HepG2 (cell line): Measurements from ENCODE around the gene VRK2. TPM values are rescaled to one million over a fixed set of nuclear protein-coding genes. Genes with fewer than 3 reads are reported as not detected.

Experiments
- HES4 ChIP-seq: sonication (generic); formaldehyde crosslinking; IDR thresholded peaks from 2 replicates; pipeline ENCODE4 v1.9.0; 2021; ENCODE audit warnings: mild to moderate bottlenecking, missing genetic modification reagents, borderline replicate concordance
- HNRNPUL1 ChIP-seq: fragments of 200-400 bp; formaldehyde crosslinking; IDR thresholded peaks from 2 replicates; pipeline ENCODE4 v1.6.1; 2017; ENCODE audit warnings: low read depth, mild to moderate bottlenecking, low read length, moderate library complexity
- HOXA5 ChIP-seq: sonication (generic); formaldehyde crosslinking; IDR thresholded peaks from 2 replicates; pipeline ENCODE4 v1.4.0; 2020; ENCODE audit warnings: missing genetic modification reagents
- JARID2 ChIP-seq: sonication (generic); formaldehyde crosslinking; IDR thresholded peaks from 2 replicates; pipeline ENCODE4 v1.8.1; 2023; ENCODE audit warnings: missing genetic modification reagents, inconsistent platforms; ENCODE audit not compliant: insufficient replicate concordance
- KDM4B ChIP-seq: sonication (generic); formaldehyde crosslinking; IDR thresholded peaks from 2 replicates; pipeline ENCODE4 v1.4.0; 2020; ENCODE audit warnings: missing genetic modification reagents
- KLF11 ChIP-seq: IDR thresholded peaks from 2 replicates; pipeline ENCODE4 v1.6.1; 2016; ENCODE audit warnings: missing compliant biosample characterization
- MBD4 ChIP-seq: IDR thresholded peaks from 2 replicates; pipeline ENCODE4 v1.6.1; 2012; ENCODE audit warnings: low read length, inconsistent platforms, borderline replicate concordance
- MTF2 ChIP-seq: sonication (generic); formaldehyde crosslinking; IDR thresholded peaks from 2 replicates; pipeline ENCODE4 v1.5.0; 2020; ENCODE audit warnings: missing genetic modification reagents, borderline replicate concordance
- MYNN ChIP-seq: sonication (generic); formaldehyde crosslinking; IDR thresholded peaks from 2 replicates; pipeline ENCODE4 v1.4.0; 2020; ENCODE audit warnings: mild to moderate bottlenecking, low read depth, missing genetic modification reagents
- NAIF1 ChIP-seq: sonication (generic); formaldehyde crosslinking; IDR thresholded peaks from 2 replicates; pipeline ENCODE4 v1.5.0; 2020; ENCODE audit warnings: mild to moderate bottlenecking, missing genetic modification reagents, borderline replicate concordance
- NFKBIZ ChIP-seq: IDR thresholded peaks from 2 replicates; pipeline ENCODE4 v1.6.1; 2018; ENCODE audit warnings: missing genetic modification reagents, missing compliant biosample characterization
- NR2F2 ChIP-seq: IDR thresholded peaks from 2 replicates; pipeline ENCODE4 v1.6.1; 2012; ENCODE audit warnings: low read depth, inconsistent platforms, borderline replicate concordance
- PHF20 ChIP-seq: sonication (generic); formaldehyde crosslinking; IDR thresholded peaks from 2 replicates; pipeline ENCODE4 v1.5.0; 2020; ENCODE audit warnings: mild to moderate bottlenecking, missing genetic modification reagents
- RBAK ChIP-seq: sonication (generic); formaldehyde crosslinking; IDR thresholded peaks from 2 replicates; pipeline ENCODE4 v1.5.1; 2020; ENCODE audit warnings: mild to moderate bottlenecking, missing genetic modification reagents
- SETDB1 ChIP-seq: sonication (generic); formaldehyde crosslinking; IDR thresholded peaks from 2 replicates; pipeline ENCODE4 v1.5.1; 2020; ENCODE audit warnings: missing genetic modification reagents, mild to moderate bottlenecking, borderline replicate concordance
- SMAD1 ChIP-seq: sonication (generic); formaldehyde crosslinking; IDR thresholded peaks from 2 replicates; pipeline ENCODE4 v1.4.0; 2020; ENCODE audit warnings: missing genetic modification reagents, low read depth, mild to moderate bottlenecking, borderline replicate concordance
- TFE3 ChIP-seq: IDR thresholded peaks from 2 replicates; pipeline ENCODE4 v1.6.1; 2016
- ZBTB43 ChIP-seq: sonication (generic); formaldehyde crosslinking; conservative IDR thresholded peaks from 2 replicates; pipeline ENCODE4 v1.4.0; 2020; ENCODE audit warnings: missing genetic modification reagents
- ZNF354B ChIP-seq: sonication (generic); formaldehyde crosslinking; IDR thresholded peaks from 2 replicates; pipeline ENCODE4 v1.8.0; 2022; ENCODE audit warnings: mild to moderate bottlenecking, missing genetic modification reagents
- ZNF512B ChIP-seq: sonication (generic); formaldehyde crosslinking; IDR thresholded peaks from 2 replicates; pipeline ENCODE4 v1.5.1; 2020; ENCODE audit warnings: missing genetic modification reagents, mild to moderate bottlenecking, borderline replicate concordance
- ZNF567 ChIP-seq: sonication (generic); formaldehyde crosslinking; IDR thresholded peaks from 2 replicates; pipeline ENCODE4 v1.8.1; 2023; ENCODE audit warnings: mild to moderate bottlenecking, missing genetic modification reagents, borderline replicate concordance
- ZNF800 ChIP-seq: sonication (generic); formaldehyde crosslinking; IDR thresholded peaks from 2 replicates; pipeline ENCODE4 v1.4.0; 2020; ENCODE audit warnings: missing genetic modification reagents
- ZZZ3 ChIP-seq: sonication (generic); formaldehyde crosslinking; IDR thresholded peaks from 2 replicates; pipeline ENCODE4 v1.4.0; 2020; ENCODE audit warnings: missing genetic modification reagents, mild to moderate bottlenecking, borderline replicate concordance
- polyA plus RNA-seq, 8 experiments: library from polyadenylated mRNA; depleted of rRNA in 3 of 8; stranded (reverse) in 7 of 8; unstranded in 1 of 8; fragments of >200 nt; fragmentation: Illumina TruSeq in 4 of 8; extraction: Trizol in 4 of 8; gene quantifications; 2 replicates each; pipeline versions ENCODE4 v1.2.1 to v1.2.3, GENCODE V29; 2011 to 2016; ENCODE audit warnings: low read depth in 4 of 8, missing spikeins in 1 of 8, mixed read lengths in 1 of 8; ENCODE audit not compliant: insufficient read depth in 1 of 8
- total RNA-seq, 5 experiments: library from RNA; depleted of rRNA; stranded (reverse); fragments of >200 nt; fragmentation: Illumina TruSeq; extraction: Trizol; gene quantifications; 2 replicates each; pipeline ENCODE4 v1.2.3, GENCODE V29; 2016; ENCODE audit warnings: low read depth in 1 of 5

Gene VRK2
- total and polyA plus RNA-seq, 2 of the 13 experiments (the other 11 are each of a cell fraction or from before 2014, with no cell fraction given): 13.3 to 29.1 TPM

GRCh38 chr2:58204195-58204959, 157.8 kb downstream of the VRK2 start (continued):
- TF ChIP-seq ZNF512B (no peak), NFKBIZ (CRISPR knock-in tag) (0 out of 2 replicates have a peak, but pooled peaks have one; percentile 26), JARID2 (CRISPR knock-in tag) (no peak), HOXA5 (no peak; the same call in 1 of the 2 replicates), MTF2 (CRISPR knock-in tag) (no peak), ZNF354B (CRISPR knock-in tag) (no peak), NR2F2 (no peak), RBAK (CRISPR knock-in tag) (no peak), PHF20 (no peak), SMAD1 (no peak), ZNF800 (peak; percentile 23; the same call in 1 of the 2 replicates), KDM4B (CRISPR knock-in tag) (no peak), HES4 (CRISPR knock-in tag) (no peak), TFE3 (CRISPR knock-in tag) (peak; percentile 62; the same call in 1 of the 2 replicates), MYNN (no peak), SETDB1 (CRISPR knock-in tag) (no peak), HNRNPUL1 (no peak), KLF11 (CRISPR knock-in tag) (no peak), ZBTB43 (CRISPR knock-in tag) (peak; percentile 88), ZNF567 (CRISPR knock-in tag) (no peak), MBD4 (peak; percentile 89; the same call in 1 of the 2 replicates), ZZZ3 (no peak), NAIF1 (no peak)
